Measurements from ENCODE around the gene C1orf226. TPM values are rescaled to one million over a fixed set of nuclear protein-coding genes. Genes with fewer than 3 reads are reported as not detected.

C1orf226 gene
- total RNA-seq, 1 experiment from 2014 or later: 1.2 TPM

- no peak for DNase-seq (ENCODE audit: low read depth, low spot score)
- in situ Hi-C loops (cut with HindIII; ENCODE audit: low pct_unique_long_range_greater_than_20kb, low sequenced_read_pairs): no loop called here
These were observed 6.1 kb upstream of the C1orf226 start for GRCh38 chr1:162375463-162375862.

GRCh38 chr1:162376691-162377090 is 4.8 kb upstream of the C1orf226 start, which contains the start of gene SPATA46:
Gene SPATA46, minus strand, starts transcription at chr1:162376854. Its CDS starts 64 bp downstream, at chr1:162376790.
- peak; percentile 69 for DNase-seq (ENCODE audit: low read depth, low spot score)
- in situ Hi-C loops (cut with HindIII; ENCODE audit: low pct_unique_long_range_greater_than_20kb, low sequenced_read_pairs): no loop called here

GRCh38 chr1:162380061-162380846 is 1.3 kb upstream of the C1orf226 start:
- in situ Hi-C loops (cut with HindIII; ENCODE audit: low pct_unique_long_range_greater_than_20kb, low sequenced_read_pairs): no loop called here
- DNase-seq (ENCODE audit: low read depth, low spot score): no peak

GRCh38 chr1:162381941-162382750 is 618 bp downstream of the C1orf226 start:
- in situ Hi-C loops (cut with HindIII; ENCODE audit: low pct_unique_long_range_greater_than_20kb, low sequenced_read_pairs): no loop called here
- no peak for DNase-seq (ENCODE audit: low read depth, low spot score)

GRCh38 chr1:162383091-162383490 is 1.6 kb downstream of the C1orf226 start:
- in situ Hi-C loops (cut with HindIII; ENCODE audit: low pct_unique_long_range_greater_than_20kb, low sequenced_read_pairs): no loop called here
- DNase-seq (ENCODE audit: low read depth, low spot score): no peak

- DNase-seq (ENCODE audit: low read depth, low spot score): no peak
- in situ Hi-C loops (cut with HindIII; ENCODE audit: low pct_unique_long_range_greater_than_20kb, low sequenced_read_pairs): no loop called here
These were observed 2.0 kb downstream of the C1orf226 start for GRCh38 chr1:162383516-162383915.

GRCh38 chr1:162384116-162384515 is 2.6 kb downstream of the C1orf226 start:
- DNase-seq (ENCODE audit: low read depth, low spot score): no peak
- in situ Hi-C loops (cut with HindIII; ENCODE audit: low pct_unique_long_range_greater_than_20kb, low sequenced_read_pairs): no loop called here

GRCh38 chr1:162384601-162385279 is 3.2 kb downstream of the C1orf226 start:
- DNase-seq (ENCODE audit: low read depth, low spot score): no peak

GRCh38 chr1:162385280-162385623 is 3.7 kb downstream of the C1orf226 start:
- DNase-seq (ENCODE audit: low read depth, low spot score): no peak
- in situ Hi-C loops (cut with HindIII; ENCODE audit: low pct_unique_long_range_greater_than_20kb, low sequenced_read_pairs): no loop called here

More at GRCh38 chr1:162384601-162385279, 3.2 kb downstream of the C1orf226 start:
- in situ Hi-C loops (cut with HindIII; ENCODE audit: low pct_unique_long_range_greater_than_20kb, low sequenced_read_pairs): no loop called here

- in situ Hi-C loops (cut with HindIII; ENCODE audit: low pct_unique_long_range_greater_than_20kb, low sequenced_read_pairs): no loop called here
- DNase-seq (ENCODE audit: low read depth, low spot score): no peak
These were observed 4.2 kb downstream of the C1orf226 start for GRCh38 chr1:162385702-162386101.

GRCh38 chr1:162386292-162387225 is 5.0 kb downstream of the C1orf226 start:
- DNase-seq (ENCODE audit: low read depth, low spot score): no peak
- in situ Hi-C loops (cut with HindIII; ENCODE audit: low pct_unique_long_range_greater_than_20kb, low sequenced_read_pairs): no loop called here

- DNase-seq (ENCODE audit: low read depth, low spot score): no peak
- in situ Hi-C loops (cut with HindIII; ENCODE audit: low pct_unique_long_range_greater_than_20kb, low sequenced_read_pairs): no loop called here
These were observed 5.9 kb downstream of the C1orf226 start for GRCh38 chr1:162387226-162388082.

GRCh38 chr1:162388083-162388594 is 6.6 kb downstream of the C1orf226 start:
- in situ Hi-C loops (cut with HindIII; ENCODE audit: low pct_unique_long_range_greater_than_20kb, low sequenced_read_pairs): no loop called here

GRCh38 chr1:162388615-162389014 is 7.1 kb downstream of the C1orf226 start:
- no peak for DNase-seq (ENCODE audit: low read depth, low spot score)
- in situ Hi-C loops (cut with HindIII; ENCODE audit: low pct_unique_long_range_greater_than_20kb, low sequenced_read_pairs): no loop called here

More at GRCh38 chr1:162388083-162388594, 6.6 kb downstream of the C1orf226 start:
- DNase-seq (ENCODE audit: low read depth, low spot score): no peak

- no peak for DNase-seq (ENCODE audit: low read depth, low spot score)
- in situ Hi-C loops (cut with HindIII; ENCODE audit: low pct_unique_long_range_greater_than_20kb, low sequenced_read_pairs): no loop called here
These were observed 7.7 kb downstream of the C1orf226 start for GRCh38 chr1:162389021-162389818.

All from SK-MEL-5 (cell line).